Measurements from ENCODE around the gene IQCB1.
A peak's percentile ranks its signal among the peaks of the same experiment; 100 is the strongest.
"Not testable (repeated sequence)": the region's sequence is repeated elsewhere in the genome, so short reads cannot be mapped to it uniquely, and the experiment has no call there.

Gene IQCB1

DNA sequence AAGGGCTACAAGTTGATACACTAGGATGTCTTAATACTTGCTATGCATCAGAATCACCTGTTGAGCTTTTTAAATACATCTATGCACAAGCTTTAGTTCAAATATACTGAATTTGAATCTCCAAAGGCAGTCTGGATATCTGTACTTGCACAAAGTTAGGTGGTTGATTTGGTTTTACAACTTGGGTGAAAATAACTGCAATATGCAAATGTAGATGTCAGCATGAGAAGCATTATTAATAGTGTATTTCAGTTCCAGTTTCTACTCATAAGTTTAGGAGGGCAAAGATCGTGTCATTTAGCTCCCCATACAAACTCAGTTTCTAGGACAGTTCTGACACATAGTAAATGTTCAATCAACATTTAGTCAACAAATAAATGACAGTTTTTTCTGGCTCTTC lies 25.6 kb downstream of the IQCB1 start:
- DNase-seq (ENCODE audit: low read depth in 2 of 2) = no peak

DNA sequence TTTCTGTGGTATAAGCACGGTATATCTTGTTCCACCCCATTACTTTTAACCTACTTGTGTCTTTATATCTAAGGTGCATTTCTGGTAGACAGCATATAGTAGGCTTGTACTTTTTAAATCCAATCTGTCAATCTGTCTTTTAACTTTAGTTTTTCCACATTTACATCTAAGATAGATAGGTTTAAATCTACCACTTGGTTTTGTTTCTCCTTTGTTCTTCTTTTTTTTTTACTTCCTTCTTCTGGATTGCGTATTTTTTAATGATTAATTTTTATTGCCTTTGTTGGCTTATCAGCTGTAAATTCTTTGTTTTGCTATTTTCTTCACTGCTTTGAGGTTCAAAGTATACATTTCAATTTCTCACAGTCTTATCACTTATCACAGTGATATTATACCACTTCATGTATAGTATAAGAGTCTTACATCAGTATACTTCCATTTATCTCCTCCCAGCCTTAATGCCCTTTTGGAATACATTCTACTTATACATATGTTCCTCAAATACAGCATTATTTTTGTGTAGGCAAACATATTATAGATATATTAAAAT lies 31.0 kb downstream of the IQCB1 start:
- DNase-seq (ENCODE audit: low read depth in 2 of 2) = no peak

DNA sequence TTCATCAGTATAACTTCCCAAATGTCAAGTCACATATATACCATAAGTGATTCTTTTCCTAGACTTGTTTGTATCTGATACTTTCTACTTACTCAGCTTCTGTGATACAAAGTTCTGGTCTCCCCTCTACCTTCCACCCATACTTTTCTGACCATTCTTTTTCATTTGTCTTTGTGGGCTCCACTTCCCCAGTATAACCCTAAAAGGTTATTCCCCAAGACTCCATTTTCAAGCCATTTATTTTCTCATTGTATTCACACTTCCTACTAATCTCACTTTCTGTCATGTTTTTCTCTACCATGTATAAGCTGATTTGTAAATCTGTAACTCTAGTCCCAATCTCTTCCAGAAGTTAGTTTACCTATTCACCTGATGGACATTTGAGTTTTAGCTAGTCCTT lies 34.0 kb downstream of the IQCB1 start:
- DNase-seq (ENCODE audit: low read depth in 2 of 2) = no peak

DNA sequence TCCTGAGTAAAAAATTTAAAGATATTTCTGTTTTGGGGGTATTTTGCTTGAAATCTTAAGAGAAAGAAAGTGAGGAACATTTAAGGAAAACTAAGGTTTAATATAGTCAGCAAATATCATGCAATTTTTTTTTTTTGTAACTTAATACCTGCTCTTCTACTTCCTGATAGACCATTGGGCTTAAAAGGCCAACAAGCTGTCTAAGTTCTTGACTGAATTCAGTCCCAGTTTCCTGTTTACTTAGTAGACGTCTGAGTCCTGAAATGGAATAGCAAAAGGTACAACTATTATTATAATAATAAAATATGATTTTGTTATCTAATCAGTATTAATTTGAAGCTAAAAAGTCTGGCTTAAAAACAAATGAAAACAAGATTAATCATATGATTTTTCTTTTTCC lies 37.9 kb downstream of the IQCB1 start:
- DNase-seq (ENCODE audit: low read depth in 2 of 2) = no peak

DNA sequence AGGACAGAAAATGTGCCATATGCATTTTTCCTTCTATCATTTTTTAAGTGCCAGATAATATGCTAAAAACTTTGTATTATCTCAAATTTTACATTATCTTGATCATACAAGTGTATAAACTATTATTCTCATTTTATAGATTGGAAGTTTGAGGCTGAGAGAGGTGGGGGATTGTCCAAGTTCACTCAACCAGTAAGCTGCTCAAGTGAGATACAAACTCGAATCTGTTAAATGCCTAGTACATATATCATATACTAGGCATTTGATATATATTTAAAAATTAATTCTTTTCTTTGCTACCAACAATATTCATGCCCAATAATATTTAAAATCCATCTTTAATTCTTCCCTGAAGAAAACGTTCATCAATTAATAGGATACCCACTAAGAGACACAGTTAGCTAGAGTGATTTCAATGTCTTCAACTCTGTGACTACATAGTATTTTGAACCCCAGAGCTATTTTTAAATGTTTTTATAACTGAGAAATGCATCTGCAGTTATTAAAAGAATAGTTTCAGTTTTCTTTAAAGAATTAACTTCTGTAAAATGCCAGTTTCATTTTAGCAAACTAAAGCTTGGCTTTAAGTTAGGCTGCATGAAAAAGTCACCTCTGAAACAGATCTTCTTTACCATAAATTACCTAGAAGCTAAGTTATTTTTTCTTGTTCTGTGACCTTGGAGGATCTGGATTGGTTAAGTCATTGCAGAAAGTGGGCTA lies 40.4 kb downstream of the IQCB1 start:
- DNase-seq (ENCODE audit: low read depth in 2 of 2) = no peak

DNA sequence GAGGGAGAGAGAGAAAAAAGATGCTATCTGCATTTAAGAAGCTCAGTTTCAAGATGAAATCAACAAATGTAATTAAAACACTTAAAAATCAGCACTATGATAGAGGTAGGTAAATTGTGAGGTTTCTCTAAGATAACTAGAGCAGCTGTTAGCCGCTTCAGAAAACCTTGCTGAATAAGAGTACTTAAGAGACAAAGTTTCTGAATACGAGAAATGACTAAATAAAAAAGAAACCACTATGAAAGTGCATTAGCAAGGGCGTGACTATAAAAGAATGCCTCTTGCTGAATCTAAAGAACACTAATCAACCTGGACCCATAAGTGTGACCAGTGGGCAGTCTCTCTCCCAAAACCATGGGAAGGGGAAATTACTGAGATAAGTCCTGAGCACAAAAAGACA lies 41.8 kb downstream of the IQCB1 start:
- no peak for DNase-seq (ENCODE audit: low read depth in 2 of 2)

DNA sequence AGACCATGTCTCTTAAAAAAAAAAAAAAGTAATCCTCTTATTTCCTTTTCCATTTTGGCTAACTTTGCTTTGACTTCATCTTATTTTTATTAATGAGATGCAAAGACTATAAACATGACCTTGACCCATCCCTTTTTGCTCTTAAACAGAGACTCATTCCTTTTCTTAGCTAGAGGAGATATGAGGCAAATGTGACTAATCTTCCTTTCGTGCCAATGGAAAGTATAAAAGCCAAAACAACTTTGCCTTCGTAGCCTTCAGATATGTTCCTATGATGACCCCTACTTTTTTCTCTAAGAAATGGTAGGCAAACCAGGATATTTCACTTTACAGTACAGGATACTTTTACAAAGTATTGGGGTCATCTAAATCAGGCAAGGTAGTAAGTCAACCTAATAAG lies 48.4 kb downstream of the IQCB1 start:
- no peak for DNase-seq (ENCODE audit: low read depth in 2 of 2)

DNA sequence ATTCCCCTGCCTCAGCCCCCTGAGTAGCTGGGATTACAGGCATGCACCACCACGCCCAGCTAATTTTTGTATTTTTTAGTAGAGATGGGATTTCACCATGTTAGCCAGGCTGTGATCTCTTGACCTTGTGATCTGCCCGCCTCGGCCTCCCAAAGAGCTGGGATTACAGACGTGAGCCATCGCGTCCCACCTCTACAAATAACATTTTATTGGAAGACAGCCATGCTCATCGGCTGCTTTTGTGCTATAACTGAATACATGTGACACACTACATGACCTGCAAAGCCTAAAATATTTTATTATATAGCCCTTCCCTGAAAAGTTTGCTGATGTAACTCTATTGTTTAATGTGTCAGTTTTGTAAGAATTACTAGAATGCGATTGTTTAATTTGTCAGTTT lies 52.1 kb downstream of the IQCB1 start:
- not testable (repeated sequence) for DNase-seq (ENCODE audit: low read depth in 2 of 2)

DNA sequence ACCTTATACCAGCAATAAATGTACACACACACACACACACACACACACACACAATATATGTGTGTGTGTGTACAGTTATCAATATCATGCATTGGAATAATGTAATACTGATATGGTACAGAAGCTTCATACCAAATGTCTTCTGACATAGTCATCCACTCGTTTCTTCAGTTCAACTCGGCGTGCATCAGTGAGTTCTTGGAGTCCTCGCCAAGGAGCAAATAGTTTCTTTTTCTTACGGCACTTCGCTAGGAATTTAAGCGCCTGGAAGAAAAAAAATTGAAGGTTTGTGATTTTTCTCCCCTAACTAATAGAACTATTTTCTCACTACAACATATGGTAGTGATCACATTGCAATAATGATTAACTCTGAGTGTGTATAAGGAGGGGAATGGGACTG lies 53.2 kb downstream of the IQCB1 start:
- no peak for DNase-seq (ENCODE audit: low read depth in 2 of 2)

DNA sequence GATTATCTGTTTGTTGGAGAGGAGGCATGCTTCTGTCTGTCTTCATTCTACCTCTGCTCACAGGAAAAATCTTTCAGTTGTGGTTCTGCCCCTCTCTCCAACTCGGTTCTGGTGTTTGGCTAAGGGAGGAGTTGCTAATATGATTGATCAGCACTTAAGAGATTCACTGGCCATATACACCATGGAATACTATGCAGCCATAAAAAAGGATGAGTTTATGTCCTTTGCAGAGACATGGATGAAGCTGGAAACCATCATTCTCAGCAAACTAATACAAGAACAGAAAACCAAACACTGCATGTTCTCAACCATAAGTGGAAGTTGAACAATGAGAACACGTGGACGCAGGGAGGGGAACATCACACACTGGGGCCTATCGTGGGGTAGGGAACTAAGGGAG lies 59.8 kb downstream of the IQCB1 start:
- not testable (repeated sequence) for DNase-seq (ENCODE audit: low read depth in 2 of 2)

DNA sequence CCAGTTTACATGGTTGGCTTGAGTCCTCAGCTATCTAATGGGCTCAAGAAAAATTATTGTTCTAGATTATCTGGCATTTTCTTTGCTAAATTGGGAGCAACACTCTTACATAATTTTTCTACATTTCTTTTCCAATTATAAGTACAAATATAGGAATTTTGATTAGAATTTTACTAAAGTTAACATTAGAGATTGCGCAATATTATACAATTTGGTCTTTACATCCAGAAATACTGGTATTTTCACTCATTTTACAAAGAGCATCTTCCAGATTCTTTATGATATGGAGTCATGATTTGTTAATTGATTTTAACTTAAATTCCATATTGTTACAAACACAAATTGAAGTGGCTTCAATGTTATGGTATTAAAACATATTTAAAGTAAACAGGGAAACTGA lies 65.6 kb downstream of the IQCB1 start:
- DNase-seq (ENCODE audit: low read depth in 2 of 2) = no peak

DNA sequence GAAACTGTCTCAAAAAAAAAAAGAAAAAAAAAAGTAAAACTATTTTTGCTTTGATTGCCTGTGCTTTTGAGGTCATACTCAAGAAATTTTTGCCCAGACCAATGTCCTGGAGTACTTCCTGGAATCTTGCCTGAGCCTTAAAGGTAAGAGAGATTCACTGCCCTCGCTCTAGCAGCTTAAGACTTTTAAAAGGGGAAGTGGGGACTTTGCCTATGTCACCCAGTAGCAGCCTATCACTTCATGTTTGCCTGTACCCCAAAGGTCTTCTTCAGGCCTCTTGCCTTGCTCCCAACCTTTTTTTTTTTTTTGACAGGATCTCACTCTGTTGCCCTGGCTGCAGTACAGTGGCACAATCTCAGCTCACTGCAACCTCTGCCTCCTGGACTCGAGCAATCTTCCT lies 66.4 kb downstream of the IQCB1 start:
- DNase-seq (ENCODE audit: low read depth in 2 of 2) = no peak

DNA sequence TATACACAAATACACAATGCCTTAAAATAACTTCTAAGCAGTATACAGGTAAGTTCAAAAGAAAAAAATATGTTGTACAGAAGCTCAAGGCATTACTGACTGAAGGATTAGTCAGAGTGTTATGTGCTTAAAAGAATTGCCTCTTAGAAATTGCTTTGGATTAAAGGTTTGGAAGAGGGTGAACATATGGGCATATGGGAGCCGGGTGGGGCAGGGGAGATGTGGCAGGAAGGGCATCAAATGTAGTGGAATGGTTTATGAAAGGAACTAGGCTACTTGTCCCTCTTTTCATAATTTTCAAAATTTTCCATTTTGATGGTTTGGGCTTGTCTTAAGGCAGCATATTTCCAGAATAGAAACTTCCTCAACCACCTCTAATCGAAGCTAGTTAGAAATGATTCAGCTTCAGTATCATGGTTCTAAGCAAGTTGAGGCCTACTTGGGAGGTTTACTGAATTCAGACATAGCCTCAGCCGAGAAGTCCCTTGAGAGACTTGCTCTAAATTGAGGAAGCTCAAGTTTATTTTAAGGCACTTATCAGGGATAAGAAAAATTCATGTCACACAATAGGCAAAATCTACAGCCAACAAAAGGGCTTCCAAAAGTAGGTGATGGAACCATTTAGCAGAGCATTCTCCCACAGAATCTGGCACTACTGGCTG lies 75.2 kb downstream of the IQCB1 start:
- DNase-seq (ENCODE audit: low read depth in 2 of 2) = no peak

DNA sequence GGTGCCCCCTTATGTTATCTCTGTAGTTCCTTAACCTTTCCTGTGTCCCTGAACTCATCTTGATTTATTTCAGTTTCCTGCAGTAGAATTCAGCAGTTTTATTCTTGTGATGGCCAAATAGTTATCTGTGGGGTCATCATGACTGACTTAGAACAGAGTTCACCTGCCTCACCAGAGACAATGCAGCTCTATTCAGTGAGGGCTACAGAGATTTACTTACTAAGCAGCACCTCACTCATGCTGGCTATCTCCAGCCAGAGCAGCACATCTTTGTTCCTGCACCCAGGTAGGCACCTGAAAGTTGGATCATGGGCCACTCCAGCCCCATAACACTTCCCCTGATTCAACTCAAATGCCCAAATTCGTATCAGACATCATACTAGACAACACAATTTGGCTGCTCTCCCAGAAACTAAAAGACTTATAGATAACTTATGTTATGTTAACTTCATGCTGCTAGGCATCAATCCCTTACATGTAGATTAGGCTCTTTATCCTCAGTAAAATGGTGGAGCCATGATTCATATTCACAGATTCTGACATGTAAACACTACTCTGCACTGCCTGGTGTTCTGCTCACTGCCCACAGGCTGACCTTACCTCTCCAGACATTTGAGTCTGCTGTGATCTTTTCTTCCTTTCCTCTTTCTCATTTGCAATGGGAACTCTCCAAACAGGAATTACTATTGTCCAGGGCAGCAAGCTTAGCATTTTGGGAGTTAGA lies 76.0 kb downstream of the IQCB1 start:
- DNase-seq (ENCODE audit: low read depth in 2 of 2) = no peak

DNA sequence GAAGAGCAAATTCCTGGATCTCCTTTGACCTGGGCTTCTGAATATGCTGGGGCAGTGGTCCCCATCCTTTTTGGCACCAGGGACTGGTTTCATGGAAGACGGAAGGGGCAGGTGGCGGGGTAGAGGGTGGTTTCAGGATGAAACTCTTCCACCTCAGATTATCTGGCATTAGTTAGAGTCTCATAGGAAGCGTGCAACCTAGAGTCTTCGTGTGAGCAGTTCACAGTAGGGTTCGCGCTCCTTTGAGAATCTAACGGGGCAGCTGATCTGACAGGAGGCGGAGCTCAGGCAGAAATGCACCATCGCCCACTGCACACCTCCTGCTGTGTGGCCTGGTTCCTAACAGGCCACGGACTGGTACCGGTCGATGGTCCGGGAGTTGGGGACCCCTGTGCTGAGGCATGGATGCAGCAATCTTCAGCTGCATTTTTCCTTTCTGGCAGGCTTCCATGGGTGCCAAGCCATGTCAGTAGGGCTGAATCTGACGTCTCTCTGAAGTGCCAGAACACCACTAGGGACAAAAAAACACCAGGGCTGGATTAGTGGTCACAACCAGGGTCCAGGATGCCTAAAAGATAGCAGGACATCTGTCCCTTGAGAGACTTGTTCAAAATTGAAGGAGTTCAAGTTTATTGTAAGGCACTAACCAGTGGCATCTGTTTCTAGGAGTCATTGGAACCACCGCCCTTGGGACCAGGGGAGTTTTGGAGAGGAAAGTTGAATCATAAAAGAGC lies 76.9 kb downstream of the IQCB1 start:
- no peak for DNase-seq (ENCODE audit: low read depth in 2 of 2)

DNA sequence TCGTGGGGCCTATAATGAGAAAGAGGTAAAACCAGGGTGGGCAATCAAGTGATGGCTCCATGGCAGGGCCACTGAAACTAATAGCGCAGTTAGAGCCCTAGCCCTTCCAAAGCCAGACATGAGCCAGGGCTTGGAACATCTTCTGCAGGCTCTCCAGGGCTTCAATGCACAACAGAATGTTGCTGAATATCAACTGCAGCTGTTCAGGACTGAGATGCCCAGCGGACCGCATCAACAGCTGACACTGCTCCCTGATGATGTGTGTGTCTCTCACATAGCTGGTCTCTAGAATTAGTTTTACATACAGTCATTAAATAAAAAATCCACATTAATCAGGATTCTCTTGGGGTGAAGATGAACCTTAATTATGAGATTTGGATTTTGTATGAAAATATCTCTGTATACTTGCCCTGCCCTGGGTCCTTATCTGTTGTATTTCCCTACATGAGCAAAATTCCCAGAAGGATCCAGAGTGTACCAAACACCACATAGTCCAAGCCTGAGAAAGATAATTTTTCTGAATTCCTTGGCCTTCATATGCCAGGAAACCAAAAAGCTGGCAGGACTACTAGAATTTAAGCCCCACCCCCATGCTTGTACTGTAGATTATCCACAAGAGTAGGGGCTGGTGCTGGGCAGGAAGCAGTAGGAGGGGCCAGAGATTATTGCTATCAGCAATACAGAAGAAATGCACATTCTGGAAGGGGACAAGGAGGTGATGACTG lies 77.6 kb downstream of the IQCB1 start:
- DNase-seq (ENCODE audit: low read depth in 2 of 2) = no peak

DNA sequence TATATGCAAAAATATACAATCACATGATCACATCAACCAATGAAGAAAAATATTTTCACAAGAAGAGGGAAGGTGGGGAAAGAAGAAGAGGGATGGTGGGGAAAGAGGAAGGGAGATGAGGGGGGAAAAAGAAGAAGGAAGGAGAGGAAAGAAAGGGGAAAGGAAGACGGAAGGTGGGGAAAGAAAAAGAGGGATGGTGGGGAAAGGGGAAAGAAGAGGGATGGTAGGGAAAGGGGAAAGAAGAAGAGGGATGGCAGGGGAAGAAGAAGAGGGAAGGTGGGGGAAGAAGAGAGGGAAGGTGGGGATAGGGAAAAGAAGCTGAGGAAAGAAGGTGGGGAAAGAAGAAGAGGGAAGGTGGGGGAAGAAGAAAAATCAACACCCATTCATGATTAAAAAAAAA lies 82.1 kb downstream of the IQCB1 start:
- DNase-seq (ENCODE audit: low read depth in 2 of 2) = no peak

DNA sequence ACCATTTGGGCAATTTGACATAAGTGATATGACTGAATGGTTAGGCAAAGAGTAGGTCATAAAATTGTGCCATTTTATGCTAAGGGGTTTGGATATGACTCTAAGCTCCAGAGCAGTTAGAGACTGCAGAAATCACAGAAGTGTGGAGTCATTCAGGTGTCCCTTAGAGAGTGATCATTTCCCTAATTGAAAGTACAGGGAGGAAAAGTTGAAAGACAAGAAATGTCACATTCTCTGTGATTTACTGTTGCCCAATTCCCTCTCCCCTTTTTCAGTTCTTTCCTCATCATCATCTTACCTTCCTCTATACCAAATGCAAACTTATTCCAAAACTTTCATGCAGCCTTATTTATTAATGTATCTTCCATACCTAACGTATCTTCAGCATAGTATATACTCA lies 82.6 kb downstream of the IQCB1 start:
- DNase-seq (ENCODE audit: low read depth in 2 of 2) = no peak

DNA sequence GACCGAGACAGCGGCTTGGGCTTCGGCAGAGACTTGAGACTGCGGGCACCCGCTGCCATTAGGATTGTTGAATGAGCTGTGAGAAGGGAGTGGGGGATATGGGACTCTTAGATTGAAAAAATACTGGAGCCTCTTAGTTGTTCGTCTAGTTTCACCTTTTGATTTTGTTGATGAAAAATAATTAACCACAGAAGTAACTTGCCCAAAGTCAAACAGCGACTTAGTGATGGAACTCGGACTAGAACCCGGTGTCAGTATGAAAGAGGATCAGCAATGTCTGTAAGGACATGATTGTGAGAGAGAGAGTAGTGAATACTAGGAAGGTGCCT lies 84.8 kb downstream of the IQCB1 start:
- DNase-seq (ENCODE audit: low read depth in 2 of 2) = no peak

DNA sequence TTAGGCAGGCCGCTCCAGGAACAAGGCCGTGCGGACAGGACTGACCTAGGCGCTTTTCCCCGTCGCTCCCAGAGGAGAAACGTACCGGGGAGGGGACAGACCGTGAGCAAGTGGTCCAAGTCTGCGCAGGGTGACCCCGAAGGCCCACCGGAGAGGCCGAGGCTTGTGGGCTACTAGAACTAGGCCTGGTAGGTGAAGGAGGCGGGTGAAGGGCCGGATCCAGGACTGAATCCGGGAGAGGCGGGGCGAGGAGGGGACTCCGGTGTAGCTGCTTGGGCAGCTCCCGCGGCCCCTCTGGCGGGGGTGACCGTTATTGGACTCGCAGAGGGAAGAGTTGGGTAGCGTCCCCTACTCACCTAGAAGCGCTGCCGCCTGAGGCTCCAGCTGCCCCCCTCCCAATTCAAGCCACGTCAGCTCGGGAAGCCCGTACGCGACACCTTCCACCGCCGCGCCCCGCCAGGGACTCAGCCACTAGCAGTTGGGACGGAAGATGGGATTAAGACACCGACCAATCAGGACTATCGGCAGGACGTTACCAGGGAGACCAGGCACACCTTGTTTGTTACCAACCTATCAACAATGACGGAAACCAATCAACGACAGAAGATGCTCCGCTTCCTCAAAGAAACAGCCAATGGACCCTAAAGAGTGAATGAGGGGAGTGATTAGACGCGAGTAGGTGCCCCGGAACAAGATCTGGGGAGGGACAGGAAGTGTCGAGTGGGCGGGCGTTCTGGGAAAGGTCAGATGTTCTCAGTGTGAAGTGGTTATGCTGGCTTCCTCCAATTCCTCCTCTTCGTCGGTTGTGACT lies 85.4 kb downstream of the IQCB1 start, which contains the start of gene GOLGB1:
Gene GOLGB1, minus strand, starts transcription at position 466 of the 811 bp plus-strand sequence. CDS start 18,770 bp downstream, outside the sequence.
- DNase-seq (ENCODE audit: low read depth in 2 of 2) = peak; percentile 85 to 92

Data from activated CD8-positive, alpha-beta memory T cell treated with anti-CD3 and anti-CD28 coated beads for 4 hours (primary cell).